Measurements from ENCODE around the gene DNAJC17.

- no peak for TF ChIP-seq POLR2AphosphoS5 (IDR thresholded peaks at IDR 0.05; ENCODE audit: insufficient read depth in 1 of 2, low read depth in 1 of 2)
- TF ChIP-seq POLR2A (IDR thresholded peaks at IDR 0.05), result no peak
Measured at GRCh38 chr15:40787991-40788390, 19.3 kb downstream of the DNAJC17 start.
